H9 (cell line): ENCODE results near the gene LDLR. TPM values are rescaled to one million over a fixed set of nuclear protein-coding genes. Genes with fewer than 3 reads are reported as not detected.

Experiments
- DNase-seq: peaks from one replicate; pipeline ENCODE4 v3.0.0-alpha.2; 2017
- H2AFZ ChIP-seq: one replicate; pipeline ENCODE4 v1.6.1; 2013; ENCODE audit warnings: mild to moderate bottlenecking, low read length, control low read depth, moderate library complexity
- H2AK5ac ChIP-seq: 2 replicates; pipeline ENCODE4 v1.6.1; 2013; ENCODE audit warnings: low read length, control low read depth, mixed read lengths; ENCODE audit not compliant: insufficient read length
- H2BK120ac ChIP-seq: one replicate; pipeline ENCODE4 v1.6.1; 2013; ENCODE audit warnings: low read depth, mild to moderate bottlenecking, low read length, control low read depth, inconsistent platforms; ENCODE audit not compliant: poor library complexity, severe bottlenecking
- H2BK12ac ChIP-seq: 2 replicates; pipeline ENCODE4 v1.6.1; 2013; ENCODE audit warnings: low read length, control low read depth, mixed read lengths, low read depth; ENCODE audit not compliant: insufficient read length
- H2BK15ac ChIP-seq: 2 replicates; pipeline ENCODE4 v1.6.1; 2013; ENCODE audit warnings: low read depth, low read length, control low read depth
- H2BK20ac ChIP-seq: one replicate; pipeline ENCODE4 v1.6.1; 2013; ENCODE audit warnings: low read depth, mild to moderate bottlenecking, low read length, control low read depth, inconsistent platforms; ENCODE audit not compliant: poor library complexity, severe bottlenecking
- H2BK5ac ChIP-seq: 2 replicates; pipeline ENCODE4 v1.6.1; 2013; ENCODE audit warnings: low read length, control low read depth, mixed read lengths; ENCODE audit not compliant: insufficient read length
- H3K14ac ChIP-seq: 2 replicates; pipeline ENCODE4 v1.6.1; 2013; ENCODE audit warnings: low read length, control low read depth; ENCODE audit not compliant: insufficient read depth
- H3K18ac ChIP-seq: 2 replicates; pipeline ENCODE4 v1.6.1; 2013; ENCODE audit warnings: low read depth, mild to moderate bottlenecking, mixed read lengths, low read length, control low read depth; ENCODE audit not compliant: insufficient read length
- H3K23ac ChIP-seq: 2 replicates; pipeline ENCODE4 v1.6.1; 2013; ENCODE audit warnings: low read length, control low read depth, mixed read lengths, low read depth; ENCODE audit not compliant: insufficient read length
- H3K23me2 ChIP-seq: 2 replicates; pipeline ENCODE4 v1.6.1; 2013; ENCODE audit warnings: low read depth, mild to moderate bottlenecking, mixed read lengths, low read length, control low read depth; ENCODE audit not compliant: insufficient read length, poor library complexity, severe bottlenecking
- H3K27ac ChIP-seq: 2 replicates; pipeline ENCODE4 v1.5.1; 2013; ENCODE audit warnings: low read length, control low read depth, mixed read lengths, low read depth; ENCODE audit not compliant: insufficient read length
- H3K27me3 ChIP-seq: 2 replicates; pipeline ENCODE4 v1.6.1; 2013; ENCODE audit warnings: low read length, control low read depth, inconsistent platforms; ENCODE audit not compliant: insufficient read depth
- H3K4ac ChIP-seq: 2 replicates; pipeline ENCODE4 v1.6.1; 2013; ENCODE audit warnings: low read depth, mild to moderate bottlenecking, control low read depth, inconsistent platforms, low read length, moderate library complexity
- H3K4me1 ChIP-seq: 2 replicates; pipeline ENCODE4 v1.6.1; 2013; ENCODE audit warnings: low read length, control low read depth, inconsistent platforms; ENCODE audit not compliant: insufficient read depth
- H3K4me2 ChIP-seq: 2 replicates; pipeline ENCODE4 v1.6.1; 2013; ENCODE audit warnings: low read length, control low read depth, mixed read lengths; ENCODE audit not compliant: insufficient read length, insufficient read depth
- H3K56ac ChIP-seq: 2 replicates; pipeline ENCODE4 v1.6.1; 2013; ENCODE audit warnings: low read depth, mild to moderate bottlenecking, mixed read lengths, low read length, control low read depth; ENCODE audit not compliant: insufficient read length
- H3K79me1 ChIP-seq: 2 replicates; pipeline ENCODE4 v1.6.1; 2013; ENCODE audit warnings: low read depth, mild to moderate bottlenecking, moderate library complexity, low read length, control low read depth, inconsistent platforms; ENCODE audit not compliant: insufficient read depth, poor library complexity, severe bottlenecking
- H3K79me2 ChIP-seq: 2 replicates; pipeline ENCODE4 v1.6.1; 2013; ENCODE audit warnings: low read length, control low read depth, inconsistent platforms; ENCODE audit not compliant: insufficient read depth
- H3K9ac ChIP-seq: 2 replicates; pipeline ENCODE4 v1.6.1; 2013; ENCODE audit warnings: low read length, control low read depth, mixed read lengths; ENCODE audit not compliant: insufficient read length; ENCODE audit errors: extremely low read depth
- H3K9me3 ChIP-seq: one replicate; pipeline ENCODE4 v1.6.1; 2013; ENCODE audit warnings: low read depth, low read length, inconsistent platforms; ENCODE audit not compliant: control insufficient read depth
- H3T11ph ChIP-seq: one replicate; pipeline ENCODE4 v1.6.1; 2013; ENCODE audit warnings: mild to moderate bottlenecking, low read length, control low read depth, inconsistent platforms
- H4K20me1 ChIP-seq: one replicate; pipeline ENCODE4 v1.6.1; 2013; ENCODE audit not compliant: control insufficient read depth, insufficient read length, insufficient read depth
- H4K5ac ChIP-seq: 2 replicates; pipeline ENCODE4 v1.6.1; 2013; ENCODE audit warnings: low read depth, mild to moderate bottlenecking, mixed read lengths, low read length, control low read depth; ENCODE audit not compliant: insufficient read length
- H4K8ac ChIP-seq: replicated peaks from 2 replicates; pipeline ENCODE4 v1.6.1; 2013; ENCODE audit warnings: low read length, control low read depth, mixed read lengths, low read depth; ENCODE audit not compliant: insufficient read length
- H4K91ac ChIP-seq: 2 replicates; pipeline ENCODE4 v1.6.1; 2013; ENCODE audit warnings: low read depth, mild to moderate bottlenecking, moderate library complexity, mixed read lengths, low read length, control low read depth; ENCODE audit not compliant: insufficient read length
- H3K27ac Mint-ChIP-seq, 3 experiments: 2 replicates in 2 of 3; 3 replicates in 1 of 3; pipeline ENCODE4 v1.8.0; 2020 to 2021; ENCODE audit warnings: mixed read lengths in 3 of 3, mild to moderate bottlenecking in 1 of 3, moderate library complexity in 1 of 3
- H3K27me3 Mint-ChIP-seq: 2 replicates; pipeline ENCODE4 v1.8.0; 2021; ENCODE audit warnings: low read depth, mild to moderate bottlenecking, moderate library complexity, mixed read lengths
- H3K36me3 Mint-ChIP-seq, 3 experiments: 2 replicates in 2 of 3; 3 replicates in 1 of 3; pipeline ENCODE4 v1.8.0; 2020 to 2021; ENCODE audit warnings: low read depth in 3 of 3, mixed read lengths in 3 of 3; ENCODE audit not compliant: insufficient read depth in 1 of 3
- H3K4me1 Mint-ChIP-seq, 2 experiments: 2 replicates each; pipeline ENCODE4 v1.8.0; 2020; ENCODE audit warnings: mixed read lengths in 2 of 2
- H3K4me3 Mint-ChIP-seq, 2 experiments: 2 replicates in 1 of 2; 3 replicates in 1 of 2; pipeline ENCODE4 v1.8.0; 2020 to 2021; ENCODE audit warnings: mild to moderate bottlenecking in 2 of 2, mixed read lengths in 2 of 2, moderate library complexity in 1 of 2
- H3K9me3 Mint-ChIP-seq, 2 experiments: 2 replicates in 1 of 2; 3 replicates in 1 of 2; pipeline ENCODE4 v1.8.0; 2020; ENCODE audit warnings: mild to moderate bottlenecking in 2 of 2, mixed read lengths in 2 of 2, moderate library complexity in 1 of 2
- WGBS: extraction: QIAGEN DNeasy Blood & Tissue Kit; methylation state at CpG from one replicate; pipeline ENCODE4 v1.1.7; 2013; ENCODE audit warnings: missing lambda C conversion rate, low lambda C conversion rate, mixed read lengths; ENCODE audit not compliant: insufficient read length; ENCODE audit errors: extremely low coverage; 5-methylcytosine and 5-hydroxymethylcytosine counted together
- total RNA-seq: library from RNA; stranded (reverse); gene quantifications from 2 replicates; pipeline ENCODE4 v1.2.1, GENCODE V29; 2021
- TF ChIP-seq, protein P1 (sequence below): fragments of 200-600 bp; sonication (generic); conservative IDR thresholded peaks from 3 replicates; pipeline ENCODE4 v1.8.0; 2021; ENCODE audit warnings: antibody characterized with exemption, mild to moderate bottlenecking

The LDLR gene
- total RNA-seq, 1 experiment from 2014 or later: 92.7 TPM

DNA sequence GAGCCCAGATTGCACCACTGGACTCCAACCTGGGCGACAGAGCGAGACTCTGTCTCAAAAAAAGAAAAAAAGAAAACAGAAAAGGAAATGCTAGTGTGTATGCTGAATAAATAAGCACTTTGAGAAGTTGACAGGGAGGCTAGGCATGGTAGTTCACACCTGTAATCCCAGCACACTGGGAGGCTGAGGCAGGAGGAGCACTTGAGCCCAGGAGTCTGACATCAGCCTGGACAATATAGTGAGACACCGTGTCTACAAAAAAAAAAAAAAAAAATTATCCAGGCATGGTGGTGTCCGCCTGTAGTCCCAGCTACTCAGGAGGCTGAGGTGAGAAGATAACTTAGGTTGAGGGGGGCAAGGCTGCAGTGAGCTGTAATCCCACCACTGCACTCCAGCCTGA is 19.1 kb upstream of the LDLR start:
- H3K4me1 Mint-ChIP-seq: peaks cover 5 to 11% of the 10 kb centered on the region in 2 experiments
- H4K8ac ChIP-seq: no peak overlapping the region
- H3K4ac ChIP-seq: no peak overlapping the region
- no peaks in the 10 kb centered on the region for H3K23me2 ChIP-seq
- H2BK12ac ChIP-seq: no peak overlapping the region
- no peak overlapping the region for H3K27ac Mint-ChIP-seq
- DNase-seq: no peak
- no peak overlapping the region for H2BK15ac ChIP-seq
- H3K4me1 ChIP-seq: peaks cover 8% of the 10 kb centered on the region; the same call in 1 of the 2 replicates
- H3K9ac ChIP-seq: no peak overlapping the region
- no peak overlapping the region for H4K91ac ChIP-seq
- no peak overlapping the region for H4K5ac ChIP-seq
- H3K4me2 ChIP-seq: no peak overlapping the region
- no peak overlapping the region for H3K56ac ChIP-seq
- no peaks in the 10 kb centered on the region; a peak in 1 of 5 replicates for H3K9me3 Mint-ChIP-seq
- H3K36me3 Mint-ChIP-seq: peaks cover 17 to 19% (median 18%) of the 10 kb centered on the region in 3 experiments
- no peak overlapping the region for H2BK120ac ChIP-seq
- H2AK5ac ChIP-seq: no peak overlapping the region
- no peak overlapping the region for H3K27ac ChIP-seq
- H2AFZ ChIP-seq: no peak overlapping the region
- H2BK20ac ChIP-seq: no peak overlapping the region
- H2BK5ac ChIP-seq: no peak overlapping the region
- no peaks in the 10 kb centered on the region for H3K79me1 ChIP-seq
- no peaks in the 10 kb centered on the region for H3K27me3 Mint-ChIP-seq
- H3K9me3 ChIP-seq: no peaks in the 10 kb centered on the region
- peaks cover under 1% of the 10 kb centered on the region for H4K20me1 ChIP-seq
- no peak overlapping the region for H3K4me3 Mint-ChIP-seq
- TF ChIP-seq, protein P1, sequence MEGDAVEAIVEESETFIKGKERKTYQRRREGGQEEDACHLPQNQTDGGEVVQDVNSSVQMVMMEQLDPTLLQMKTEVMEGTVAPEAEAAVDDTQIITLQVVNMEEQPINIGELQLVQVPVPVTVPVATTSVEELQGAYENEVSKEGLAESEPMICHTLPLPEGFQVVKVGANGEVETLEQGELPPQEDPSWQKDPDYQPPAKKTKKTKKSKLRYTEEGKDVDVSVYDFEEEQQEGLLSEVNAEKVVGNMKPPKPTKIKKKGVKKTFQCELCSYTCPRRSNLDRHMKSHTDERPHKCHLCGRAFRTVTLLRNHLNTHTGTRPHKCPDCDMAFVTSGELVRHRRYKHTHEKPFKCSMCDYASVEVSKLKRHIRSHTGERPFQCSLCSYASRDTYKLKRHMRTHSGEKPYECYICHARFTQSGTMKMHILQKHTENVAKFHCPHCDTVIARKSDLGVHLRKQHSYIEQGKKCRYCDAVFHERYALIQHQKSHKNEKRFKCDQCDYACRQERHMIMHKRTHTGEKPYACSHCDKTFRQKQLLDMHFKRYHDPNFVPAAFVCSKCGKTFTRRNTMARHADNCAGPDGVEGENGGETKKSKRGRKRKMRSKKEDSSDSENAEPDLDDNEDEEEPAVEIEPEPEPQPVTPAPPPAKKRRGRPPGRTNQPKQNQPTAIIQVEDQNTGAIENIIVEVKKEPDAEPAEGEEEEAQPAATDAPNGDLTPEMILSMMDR: no peak
- no peaks in the 10 kb centered on the region for H3K79me2 ChIP-seq
- no peaks in the 10 kb centered on the region for H3K27me3 ChIP-seq
- WGBS: no CpG with 5 or more reads among the region's 4 CpGs
- H3T11ph ChIP-seq: no peak overlapping the region
- H3K23ac ChIP-seq: no peak overlapping the region
- H3K18ac ChIP-seq: no peak overlapping the region
- H3K14ac ChIP-seq: no peak overlapping the region
